ENCODE data around the gene HDAC4.

DNA sequence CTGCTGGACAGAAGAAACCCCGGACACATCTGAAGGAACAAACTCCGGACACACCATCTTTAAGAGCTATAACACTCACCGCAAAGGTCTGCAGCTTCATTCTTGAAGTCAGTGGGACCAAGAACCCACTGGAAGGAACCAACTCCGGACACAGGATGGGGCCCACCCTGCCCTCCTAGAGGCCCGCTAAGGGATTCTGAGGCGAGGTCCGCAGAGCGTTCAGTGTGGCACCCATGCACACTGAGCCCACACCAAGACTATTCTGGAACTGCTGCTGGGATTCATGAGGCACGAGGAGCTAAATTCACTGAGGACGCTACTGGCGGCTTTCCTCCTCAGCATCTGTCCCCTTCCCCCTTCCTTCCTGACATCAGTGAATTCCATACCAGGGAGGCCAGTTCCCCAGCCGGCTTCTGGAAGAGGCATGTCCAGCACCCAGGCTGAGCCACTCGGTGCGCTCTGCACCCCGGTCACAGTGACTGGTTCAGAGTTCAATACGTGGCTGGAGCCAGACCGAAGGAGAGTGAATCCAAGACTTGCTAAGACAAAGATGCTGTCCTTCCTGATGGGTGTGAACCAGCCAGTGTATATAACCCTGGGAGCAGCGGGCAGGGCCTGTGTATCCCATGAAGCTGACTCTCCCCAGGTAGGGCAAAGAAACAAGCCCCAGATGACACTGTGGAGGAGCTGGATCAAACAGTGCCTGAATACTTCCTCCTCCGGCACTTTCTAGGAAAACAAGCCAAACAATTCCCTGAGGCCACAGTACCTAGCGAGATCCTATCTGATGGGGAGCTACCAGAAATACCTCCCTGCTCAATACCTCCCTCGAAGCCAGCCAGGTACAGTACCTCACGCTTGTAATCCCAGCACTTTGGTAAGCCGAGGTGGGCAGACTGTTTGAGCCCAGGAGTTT lies 11.1 kb downstream of the HDAC4 start:
- TF ChIP-seq, protein P1, sequence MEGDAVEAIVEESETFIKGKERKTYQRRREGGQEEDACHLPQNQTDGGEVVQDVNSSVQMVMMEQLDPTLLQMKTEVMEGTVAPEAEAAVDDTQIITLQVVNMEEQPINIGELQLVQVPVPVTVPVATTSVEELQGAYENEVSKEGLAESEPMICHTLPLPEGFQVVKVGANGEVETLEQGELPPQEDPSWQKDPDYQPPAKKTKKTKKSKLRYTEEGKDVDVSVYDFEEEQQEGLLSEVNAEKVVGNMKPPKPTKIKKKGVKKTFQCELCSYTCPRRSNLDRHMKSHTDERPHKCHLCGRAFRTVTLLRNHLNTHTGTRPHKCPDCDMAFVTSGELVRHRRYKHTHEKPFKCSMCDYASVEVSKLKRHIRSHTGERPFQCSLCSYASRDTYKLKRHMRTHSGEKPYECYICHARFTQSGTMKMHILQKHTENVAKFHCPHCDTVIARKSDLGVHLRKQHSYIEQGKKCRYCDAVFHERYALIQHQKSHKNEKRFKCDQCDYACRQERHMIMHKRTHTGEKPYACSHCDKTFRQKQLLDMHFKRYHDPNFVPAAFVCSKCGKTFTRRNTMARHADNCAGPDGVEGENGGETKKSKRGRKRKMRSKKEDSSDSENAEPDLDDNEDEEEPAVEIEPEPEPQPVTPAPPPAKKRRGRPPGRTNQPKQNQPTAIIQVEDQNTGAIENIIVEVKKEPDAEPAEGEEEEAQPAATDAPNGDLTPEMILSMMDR (IDR thresholded peaks at IDR 0.05), result no peak
- no peak for TF ChIP-seq POLR2A (IDR thresholded peaks at IDR 0.05)
